MM.1S (cell line): ENCODE results near the gene PDIA3.
"Not testable (repeated sequence)": the region's sequence is repeated elsewhere in the genome, so short reads cannot be mapped to it uniquely, and the experiment has no call there.

Experiments
- CTCF ChIP-seq: fragments of 300-600 bp; sonication (generic); IDR thresholded peaks from 2 replicates; pipeline ENCODE4 v1.5.1; 2016; ENCODE audit warnings: antibody characterized with exemption, low read length, mixed read lengths
- EZH2 ChIP-seq: fragments of 300-600 bp; sonication (generic); optimal IDR thresholded peaks from 2 replicates; pipeline ENCODE3; 2017; ENCODE audit warnings: low read depth, mild to moderate bottlenecking, antibody characterized with exemption, low read length, mixed read lengths

GRCh38 chr15:43726306-43726705 lies 19.9 kb upstream of the PDIA3 start:
- not testable (repeated sequence) for TF ChIP-seq CTCF, EZH2
